Activated CD4-positive, CD25-positive, alpha-beta regulatory T cell treated with anti-CD3 and anti-CD28 coated beads, Interleukin-2, amount 50 U/mL, for 16 hours (primary cell): ENCODE data around the gene CCDC8.
"Not testable (repeated sequence)": the region's sequence is repeated elsewhere in the genome, so short reads cannot be mapped to it uniquely, and the experiment has no call there.

Source experiments
- DNase-seq: peaks from one replicate; pipeline ENCODE4 v3.0.0-alpha.2; 2020; ENCODE audit warnings: low read depth, low spot score

CCDC8 gene

GRCh38 chr19:46428239-46429135 lies 15.1 kb upstream of the CCDC8 start, which contains the start of gene PNMA8C:
PNMA8C (minus strand) TSS chr19:46428936; CDS start chr19:46428359, 577 bp downstream.
- no peak for DNase-seq

DNA sequence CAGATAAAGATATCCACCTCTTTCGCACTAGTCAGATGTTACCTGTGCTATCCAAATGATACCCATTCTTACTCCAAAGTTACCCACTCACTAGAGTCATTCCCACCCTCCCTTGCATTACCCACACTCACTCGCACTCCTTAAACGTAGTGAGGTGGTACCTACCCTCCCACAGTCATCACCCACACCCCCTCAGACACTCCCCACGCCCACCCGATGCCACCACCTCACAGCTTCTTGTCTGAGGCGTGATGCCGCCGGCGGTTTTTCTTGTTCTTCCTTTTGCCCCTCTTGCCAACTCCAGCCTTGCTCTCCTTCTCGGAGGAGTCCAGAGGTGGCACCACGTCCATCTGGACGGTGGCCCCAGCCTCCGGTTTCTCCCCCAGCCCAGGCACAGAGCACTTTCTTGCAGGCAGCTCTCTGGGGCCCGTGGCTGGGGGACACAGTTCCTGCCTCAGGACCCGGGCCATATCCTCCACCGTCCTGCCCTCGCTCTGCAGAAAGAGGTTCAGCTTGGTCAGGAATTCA lies 14.2 kb upstream of the CCDC8 start:
- no peak for DNase-seq

DNA sequence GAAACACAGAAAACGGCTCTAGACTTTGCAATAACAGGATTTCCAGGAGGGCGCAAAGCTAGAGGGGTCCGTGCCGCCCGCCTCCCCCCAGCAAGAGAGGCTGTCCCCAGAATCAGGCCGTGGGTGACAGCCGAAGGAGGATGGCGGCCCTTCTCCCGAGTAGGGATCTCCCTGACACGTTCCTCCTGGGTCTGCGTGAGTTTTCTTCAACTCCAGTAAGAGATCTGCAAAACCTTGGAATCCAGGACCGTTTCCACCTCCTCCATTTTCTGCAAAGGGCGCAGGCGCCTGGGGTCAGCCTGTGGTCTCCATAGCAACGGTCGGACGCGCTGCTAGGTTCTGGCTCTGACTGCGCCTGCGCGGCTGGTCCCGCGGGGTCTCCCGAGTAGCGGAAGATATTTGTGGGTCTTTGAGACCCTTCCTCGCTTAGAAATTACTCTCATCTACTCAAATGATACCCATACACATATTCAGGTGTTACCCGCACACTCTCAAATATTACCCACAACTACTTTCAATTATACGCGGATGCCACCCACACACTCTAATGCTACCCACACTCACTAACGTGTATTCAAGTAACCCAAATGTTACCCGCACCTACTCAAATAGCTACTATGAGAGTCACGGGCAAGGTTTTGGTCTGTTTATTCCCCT lies 13.3 kb upstream of the CCDC8 start:
- no peak for DNase-seq

DNA sequence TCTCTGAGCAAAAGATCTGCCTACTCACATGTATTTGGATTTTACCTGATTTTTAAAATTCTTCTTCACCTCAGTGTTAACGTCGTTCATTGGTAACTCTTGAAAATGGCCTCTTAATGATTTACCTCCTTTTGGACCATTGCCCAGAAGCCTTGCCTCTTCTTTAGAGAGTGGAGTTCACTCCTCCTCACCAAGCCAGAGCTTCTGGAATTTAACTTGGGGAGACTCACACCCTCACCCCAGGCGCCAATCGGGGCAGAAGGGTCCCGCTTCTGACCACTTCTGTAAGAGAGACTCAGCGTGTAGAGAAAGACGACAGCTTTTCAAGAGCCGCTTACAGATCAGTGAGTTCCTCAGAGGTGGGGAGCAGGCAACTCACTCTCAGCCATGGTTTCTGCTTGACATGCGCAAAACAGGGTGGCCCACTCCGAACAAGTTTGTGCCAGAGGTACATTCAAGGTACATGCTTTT lies 12.7 kb upstream of the CCDC8 start:
- DNase-seq, result no peak

- DNase-seq, result no peak
These were observed 9.8 kb upstream of the CCDC8 start for GRCh38 chr19:46423188-46423587.

- DNase-seq, result no peak
These were observed 9.0 kb upstream of the CCDC8 start for GRCh38 chr19:46422344-46422743.

- no peak for DNase-seq
These were observed 6.7 kb upstream of the CCDC8 start for GRCh38 chr19:46420056-46420455.

- not testable (repeated sequence) for DNase-seq
These were observed 2.7 kb upstream of the CCDC8 start for GRCh38 chr19:46415804-46416709.

GRCh38 chr19:46414899-46415298 lies 1.5 kb upstream of the CCDC8 start:
- not testable (repeated sequence) for DNase-seq

- DNase-seq, result no peak
These were observed 608 bp downstream of the CCDC8 start for GRCh38 chr19:46412650-46413261.

DNA sequence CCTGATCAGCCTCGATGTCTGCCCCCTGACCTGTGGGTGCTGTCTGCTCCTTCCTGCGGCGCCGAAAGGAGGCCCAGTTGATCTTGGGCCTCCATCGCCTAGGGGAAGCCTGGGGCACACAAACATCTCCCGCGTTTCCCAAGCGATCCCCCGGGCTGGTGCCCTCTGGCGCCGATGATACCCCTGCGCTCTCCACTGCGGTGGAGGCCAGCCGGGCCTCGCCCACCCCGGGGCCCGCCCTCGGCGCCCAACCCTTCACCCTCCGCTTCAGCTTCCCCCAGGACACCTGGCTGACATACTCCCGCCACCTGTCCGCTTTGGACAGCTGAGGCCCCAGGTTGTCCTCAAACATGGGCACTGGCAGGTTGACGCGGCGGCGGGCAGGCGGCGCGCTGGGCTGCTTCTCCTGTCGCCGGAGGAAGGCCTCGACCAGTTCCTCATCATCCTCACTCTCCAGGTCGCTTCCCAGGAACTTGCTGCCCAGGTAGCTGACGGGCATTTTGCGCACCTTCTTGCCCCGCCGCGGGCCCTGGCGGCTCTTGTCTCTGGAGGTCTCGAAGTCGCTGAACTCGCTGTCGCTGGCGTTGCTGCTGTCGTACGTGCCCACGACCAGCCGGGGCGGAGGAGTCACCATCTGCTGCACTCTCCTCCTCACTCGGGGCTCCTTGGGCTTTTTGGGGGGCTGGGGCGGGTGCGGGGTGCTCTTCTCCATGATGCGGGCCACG lies 1.3 kb downstream of the CCDC8 start:
- no peak for DNase-seq

DNA sequence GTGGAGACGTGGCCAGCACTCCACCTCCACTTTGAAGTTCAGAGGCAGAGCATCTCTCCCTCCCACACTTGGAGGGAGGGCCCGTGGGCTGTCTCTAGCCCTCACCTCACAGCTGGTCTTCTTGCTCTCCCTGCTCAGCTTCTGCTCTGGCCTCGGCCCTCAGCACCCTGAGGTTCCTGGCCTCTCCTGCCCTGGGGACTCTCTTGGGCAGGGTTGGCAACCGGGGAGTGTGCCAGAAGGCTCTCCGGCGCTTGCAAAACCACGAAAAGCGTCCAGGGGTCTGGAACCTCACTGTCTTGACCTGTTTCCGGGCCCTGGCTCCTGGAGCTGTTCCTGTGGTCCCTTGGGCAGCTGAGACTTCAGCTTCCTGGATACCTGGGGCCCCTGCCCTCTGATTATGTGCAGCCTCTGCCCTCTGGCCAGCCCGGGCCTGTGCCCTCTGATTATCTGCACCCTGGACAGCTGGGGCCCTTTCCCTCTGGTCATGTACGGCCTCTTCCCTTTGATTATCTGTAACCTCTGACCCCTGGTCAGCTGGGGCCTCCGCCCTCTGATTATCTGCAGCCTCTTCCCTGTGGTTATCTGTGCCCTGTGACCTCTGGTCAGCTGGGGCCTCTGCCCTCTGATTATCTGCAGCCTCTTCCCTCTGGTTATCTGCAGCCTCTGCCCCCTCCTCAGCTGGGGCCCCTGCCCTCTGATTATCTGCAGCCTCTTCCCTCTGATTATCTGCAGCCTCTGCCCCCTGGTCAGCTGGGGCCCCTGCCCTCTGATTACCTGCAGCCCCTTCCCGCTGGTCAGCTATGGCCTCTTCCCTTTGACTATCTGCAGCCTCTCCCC lies 2.1 kb downstream of the CCDC8 start:
- no peak for DNase-seq

DNA sequence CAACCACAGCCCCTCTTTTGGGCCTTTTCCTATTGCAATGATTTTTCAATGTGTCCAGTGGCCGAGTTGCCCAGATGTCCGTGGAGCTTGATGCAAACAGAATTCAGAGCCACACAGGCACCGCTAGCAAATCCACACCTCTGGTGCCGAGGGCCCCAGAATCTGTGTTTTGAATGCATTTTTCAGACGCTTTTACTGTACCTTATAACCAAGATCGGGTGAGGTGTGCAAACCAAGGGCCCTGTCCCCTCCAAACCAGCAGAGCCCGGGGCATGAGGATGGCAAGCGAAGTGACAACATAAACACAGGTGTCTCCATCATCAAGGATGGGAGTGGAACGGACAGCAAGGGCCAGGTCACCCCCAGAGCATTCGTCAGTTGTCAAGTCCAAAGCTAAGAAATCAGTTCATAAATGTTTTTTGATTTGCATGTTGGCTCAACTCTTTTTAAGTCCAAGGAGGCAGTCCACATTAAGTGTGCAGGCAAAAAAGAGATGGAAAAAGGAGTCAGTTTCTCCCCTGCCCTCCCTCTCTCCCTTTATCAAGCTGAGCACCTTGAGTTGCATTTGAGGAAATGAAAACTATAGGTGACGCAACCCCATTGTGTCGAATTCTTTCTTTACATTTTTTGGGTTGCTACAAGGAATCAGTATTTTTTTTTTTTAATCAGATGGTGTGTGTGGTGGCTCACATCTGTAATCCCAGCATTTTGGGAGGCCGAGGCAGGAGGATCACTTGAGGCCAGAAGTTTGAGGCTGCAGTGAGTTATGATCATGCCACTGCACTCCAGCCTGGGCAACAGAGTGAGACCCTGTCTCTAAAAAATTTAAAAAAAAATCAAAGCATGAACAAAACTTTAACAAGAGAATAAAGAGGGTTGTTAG lies 2.9 kb downstream of the CCDC8 start:
- no peak for DNase-seq

- no peak for DNase-seq
These were observed 4.2 kb downstream of the CCDC8 start for GRCh38 chr19:46409191-46409590.

DNA sequence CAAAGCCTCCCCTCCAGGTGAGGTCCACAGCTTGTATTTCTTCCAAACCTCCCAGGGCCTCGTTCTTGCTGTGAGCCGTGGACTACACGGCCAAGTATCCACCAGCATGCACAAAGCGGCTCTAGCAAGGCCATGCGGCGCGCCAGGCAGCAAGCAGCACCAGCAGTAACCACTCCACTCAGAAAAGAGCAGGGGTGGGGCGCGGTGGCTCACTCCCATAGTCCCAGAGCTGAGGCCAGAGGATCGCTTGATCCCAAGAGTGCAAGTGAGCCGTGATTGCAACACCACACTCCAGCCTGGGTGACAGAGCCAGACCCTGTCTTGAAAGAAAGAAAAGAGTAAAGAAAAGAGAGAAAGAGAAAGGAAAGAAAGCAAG lies 4.7 kb downstream of the CCDC8 start:
- DNase-seq, result no peak

DNA sequence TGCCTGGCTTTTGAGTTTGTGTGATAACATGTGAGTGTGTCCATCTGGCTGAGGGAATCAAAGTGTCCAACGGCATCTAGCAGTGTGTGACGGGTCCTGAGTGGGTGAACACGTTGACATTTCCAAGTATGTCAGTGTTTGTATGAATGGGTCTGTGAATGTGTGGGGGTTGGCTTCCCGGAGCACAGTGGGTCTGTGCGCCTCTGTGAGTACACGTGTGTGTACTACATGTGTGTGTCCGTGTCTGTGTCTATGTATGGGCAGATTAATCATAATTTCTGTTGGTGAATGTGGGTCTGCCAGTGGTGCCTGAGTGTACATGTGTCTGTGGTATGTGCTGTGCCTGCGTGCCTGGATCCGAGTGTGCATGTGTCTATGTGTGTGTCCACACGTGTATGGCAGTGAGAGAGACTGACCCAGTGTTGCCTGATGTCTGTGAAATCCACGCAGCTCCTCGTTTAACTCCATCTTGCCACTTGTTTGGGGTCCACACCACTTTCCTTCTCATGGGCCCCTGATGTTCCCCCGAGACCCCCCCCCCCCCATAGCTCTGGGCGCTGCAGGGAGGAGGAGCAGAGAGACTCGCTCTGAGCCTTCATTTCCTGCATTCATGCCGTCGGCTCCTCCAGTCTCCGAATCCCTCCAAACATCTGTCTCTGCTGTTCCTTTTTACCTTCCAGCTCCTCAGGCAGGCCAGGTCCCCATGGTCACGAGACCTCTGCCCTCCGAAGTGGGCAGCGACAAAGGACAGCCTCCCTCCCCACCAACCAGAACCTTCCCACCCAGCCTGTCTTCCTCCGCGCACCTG lies 5.3 kb downstream of the CCDC8 start:
- DNase-seq, result no peak

- no peak for DNase-seq
These were observed 6.4 kb downstream of the CCDC8 start for GRCh38 chr19:46406976-46407375.
